NCI-H2107 treated with DMSO at 0.1 percent for 48 hours (cell line): ENCODE results near the gene COQ4.
"Not testable (repeated sequence)": the region's sequence is repeated elsewhere in the genome, so short reads cannot be mapped to it uniquely, and the experiment has no call there.

Experiments
- DNase-seq: peaks from one replicate; lab custom pipeline; 2025; ENCODE audit not compliant: unreplicated experiment; lab: John Stamatoyannopoulos, UW

COQ4 gene

GRCh38 chr9:128322404-128323211 lies at the start of gene COQ4, which contains the start of gene TRUB2:
Gene COQ4, plus strand, starts transcription at chr9:128322839. Its CDS starts 20 bp downstream, at chr9:128322859.
Gene TRUB2, minus strand, starts transcription at chr9:128322447. Its CDS starts 39 bp downstream, at chr9:128322408.
- peak; percentile 88 for DNase-seq

GRCh38 chr9:128274245-128274644 lies 48.4 kb upstream of the COQ4 start:
- no peak for DNase-seq

DNA sequence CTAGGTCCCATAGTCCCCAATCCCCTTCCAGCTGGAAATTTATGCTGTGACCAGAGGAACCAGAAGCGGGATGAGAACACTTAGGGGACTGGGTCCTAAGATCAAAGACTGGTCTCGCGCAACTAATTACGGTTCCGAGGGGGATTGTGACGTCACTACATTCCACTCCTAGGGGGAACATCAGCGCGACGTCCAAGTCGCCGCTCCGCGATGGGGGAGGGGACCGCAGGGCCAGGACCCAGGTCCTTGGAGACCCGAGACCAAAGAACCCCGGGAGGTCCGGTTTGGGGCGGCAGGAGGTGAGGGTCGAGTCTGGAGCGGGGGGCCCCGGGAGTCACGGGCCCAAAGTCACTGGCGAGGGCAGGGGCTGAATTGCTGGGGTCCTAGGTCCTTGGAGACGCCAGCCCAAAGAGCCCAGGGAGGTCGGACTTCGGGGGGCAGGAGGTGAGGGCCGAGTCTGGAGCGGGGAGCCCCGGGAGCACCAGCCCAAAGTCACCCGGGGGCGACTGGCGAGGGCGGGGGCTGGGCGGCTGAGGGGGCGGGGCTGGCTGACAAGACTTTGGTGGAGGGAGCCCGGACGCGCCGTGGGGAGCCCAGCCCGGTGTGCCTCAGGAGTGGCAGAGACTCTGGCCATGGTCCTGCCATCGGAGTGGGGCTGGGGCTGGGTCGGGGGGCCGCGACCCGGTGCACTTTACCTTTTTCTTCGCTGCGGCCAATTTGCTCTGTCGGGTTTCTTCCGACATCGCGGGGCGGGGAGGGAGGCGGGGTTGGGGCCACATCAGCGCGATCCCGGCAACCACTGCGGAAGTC lies 47.2 kb upstream of the COQ4 start, which contains the start of gene GOLGA2:
Gene GOLGA2 (minus strand): TSS at position 810 of the 810 bp plus-strand sequence. CDS start 31 bp downstream, at position 779.
- DNase-seq, result no peak

GRCh38 chr9:128276008-128276573 lies 46.5 kb upstream of the COQ4 start, which contains the start of gene SWI5:
Gene SWI5, plus strand, starts transcription at chr9:128276276.
- peak; percentile 97 for DNase-seq

DNA sequence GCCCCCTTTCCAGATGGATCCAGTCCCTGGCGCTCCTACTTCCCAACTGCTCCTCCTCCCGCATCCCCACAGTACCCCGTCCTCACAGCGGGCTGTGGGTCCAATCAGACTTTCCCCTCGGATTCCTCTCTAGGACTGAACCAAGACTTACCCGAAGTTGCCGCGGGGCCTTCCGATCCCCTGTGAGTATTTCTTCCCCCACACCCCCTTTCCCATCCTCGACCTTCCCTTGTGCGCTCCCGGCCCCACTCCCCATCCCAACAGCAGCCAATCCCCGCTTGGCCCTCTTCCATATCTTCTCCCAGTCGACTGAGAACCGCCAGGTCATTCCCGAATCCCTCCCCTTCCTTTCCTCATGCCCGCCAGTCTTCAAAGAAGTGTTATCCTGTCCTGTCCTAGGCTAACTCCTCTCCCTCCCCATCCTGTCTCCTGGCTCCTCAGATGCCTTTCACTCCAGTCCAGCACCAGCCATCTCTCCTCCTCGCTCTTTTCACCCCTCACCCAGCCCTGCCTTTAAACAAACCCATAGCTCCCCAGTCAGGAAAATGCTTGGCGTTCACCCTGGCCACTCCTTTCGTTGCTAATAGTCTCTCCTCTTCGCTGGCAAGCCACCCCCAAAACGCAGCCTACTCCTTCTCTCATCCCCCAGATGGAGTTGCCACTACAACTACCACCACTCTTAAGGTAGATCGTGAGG lies 45.9 kb upstream of the COQ4 start:
- DNase-seq, result peak; percentile 7

DNA sequence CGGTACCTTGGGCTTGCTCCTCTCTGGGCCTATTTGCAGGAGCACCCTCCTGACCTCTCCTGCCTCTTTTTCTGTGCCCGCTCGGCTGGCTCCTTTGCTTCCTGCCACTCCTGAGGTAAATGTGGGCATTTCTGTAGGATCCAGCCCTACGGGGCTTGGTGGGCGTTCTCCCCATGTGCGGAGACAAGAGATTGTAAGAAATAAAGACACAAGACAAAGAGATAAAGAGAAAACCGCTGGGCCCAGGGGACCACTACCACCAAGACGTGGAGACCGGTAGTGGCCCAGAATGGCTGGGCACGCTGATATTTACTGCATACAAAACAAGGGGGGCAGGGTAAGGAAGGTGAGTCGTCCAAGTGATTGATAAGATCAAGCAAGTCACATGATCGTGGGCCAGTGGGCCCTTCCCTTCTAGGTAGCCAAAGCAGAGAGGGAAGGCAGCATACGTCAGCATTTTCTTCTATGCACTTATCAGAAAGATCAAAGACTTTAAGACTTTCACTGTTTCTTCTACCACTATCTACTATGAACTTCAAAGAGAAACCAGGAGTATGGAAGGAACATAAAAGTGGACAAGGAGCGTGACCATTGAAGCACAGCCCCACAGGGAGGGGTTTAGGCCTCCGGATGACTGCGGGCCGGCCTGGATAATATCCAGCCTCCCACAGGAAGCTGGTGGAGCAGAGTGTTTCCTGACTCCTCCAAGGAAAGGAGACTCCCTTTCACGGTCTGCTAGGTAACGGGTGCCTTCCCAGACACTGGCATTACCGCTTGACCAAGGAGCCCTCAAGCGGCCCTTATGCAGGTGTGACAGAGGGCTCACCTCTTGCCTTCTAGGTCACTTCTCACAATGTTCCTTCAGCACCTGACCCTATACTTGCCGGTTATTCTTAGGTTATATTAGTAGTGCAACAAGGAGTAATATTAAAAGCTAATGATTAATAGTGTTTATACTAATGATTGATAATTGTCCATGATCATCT lies 43.3 kb upstream of the COQ4 start:
- DNase-seq, result not testable (repeated sequence)

DNA sequence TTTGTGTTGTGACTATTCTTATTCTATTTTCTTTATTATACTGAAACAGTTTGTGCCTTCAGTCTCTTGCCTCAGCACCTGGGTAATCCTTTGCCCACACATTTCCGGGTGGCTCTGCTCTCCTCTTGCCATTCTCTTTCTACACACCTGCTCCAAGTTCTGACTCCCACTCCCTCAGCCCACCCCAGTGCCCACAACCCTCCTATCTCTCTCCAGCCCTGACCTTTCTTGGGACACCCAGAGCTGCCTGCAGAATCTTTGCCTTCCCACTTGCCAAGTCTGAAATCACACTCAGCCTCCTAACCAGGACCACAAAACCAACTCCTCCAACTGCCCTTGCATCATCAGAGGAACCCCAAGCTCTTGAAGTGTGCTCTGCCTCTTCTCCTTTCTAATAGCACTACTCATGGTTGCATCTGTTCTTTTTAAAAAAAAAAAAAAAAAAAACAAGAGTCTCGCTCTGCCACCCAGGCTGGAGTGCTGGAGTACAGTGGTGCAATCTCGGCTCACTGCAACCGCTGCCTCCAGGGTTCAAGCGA lies 42.5 kb upstream of the COQ4 start:
- DNase-seq, result no peak

- no peak for DNase-seq
Measured at GRCh38 chr9:128282500-128282899, 40.1 kb upstream of the COQ4 start.

GRCh38 chr9:128285033-128285784 lies 37.4 kb upstream of the COQ4 start:
- peak; percentile 23 for DNase-seq

GRCh38 chr9:128286440-128286839 lies 36.2 kb upstream of the COQ4 start:
- DNase-seq, result no peak

DNA sequence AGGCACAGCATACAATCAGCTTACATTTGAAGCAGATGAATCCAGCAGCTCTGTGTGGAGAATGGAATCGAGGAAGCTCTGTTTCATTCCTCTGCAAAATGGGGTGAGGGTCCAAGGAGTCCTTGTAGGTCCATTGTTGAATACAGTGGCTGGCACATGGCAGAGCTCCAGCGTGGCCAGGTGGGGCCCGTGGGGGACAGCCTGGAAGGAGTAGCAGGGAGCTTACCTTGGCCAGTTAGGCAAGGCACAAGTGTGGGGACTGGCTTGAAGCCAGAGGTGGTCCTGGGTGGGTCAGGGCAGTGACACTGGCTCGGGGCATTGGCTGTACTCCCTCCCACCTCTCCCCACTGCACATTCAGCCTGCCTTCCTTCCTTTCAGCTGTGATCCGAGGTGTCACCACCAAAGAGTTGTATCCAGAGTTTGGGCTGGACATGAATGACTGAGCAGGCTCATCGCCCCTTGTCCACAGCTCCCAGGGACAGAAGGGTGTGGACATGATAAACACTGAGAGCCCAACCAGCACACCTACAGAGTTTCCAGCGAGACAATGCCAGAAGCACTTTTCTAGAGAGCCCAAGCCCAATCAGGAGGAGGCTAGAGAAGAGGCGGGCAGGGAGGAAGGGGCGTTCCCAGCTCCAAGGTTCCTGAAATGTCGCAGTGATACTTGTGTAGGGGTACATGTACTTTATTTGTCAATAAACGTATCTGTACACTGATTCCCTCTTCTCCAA lies 34.2 kb upstream of the COQ4 start:
- DNase-seq, result no peak

DNA sequence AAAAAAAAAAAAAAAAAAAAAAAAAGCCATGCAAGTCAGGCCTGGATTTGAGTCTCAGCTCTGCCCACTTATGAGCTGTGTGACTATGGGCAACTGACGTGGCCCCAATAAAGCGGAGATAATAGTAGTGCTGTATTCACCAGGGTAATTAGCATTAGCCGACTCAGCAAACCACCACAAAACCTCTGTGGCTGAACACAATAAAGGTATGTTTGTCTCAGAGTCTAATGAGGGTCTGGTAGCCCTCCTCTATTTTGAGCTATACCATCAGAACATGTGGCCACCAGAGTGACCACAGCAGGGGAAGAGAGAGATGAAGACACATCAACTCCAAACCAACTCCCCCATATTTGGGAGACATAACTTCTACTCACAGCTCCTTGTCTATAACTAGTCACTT lies 30.6 kb upstream of the COQ4 start:
- no peak for DNase-seq

DNA sequence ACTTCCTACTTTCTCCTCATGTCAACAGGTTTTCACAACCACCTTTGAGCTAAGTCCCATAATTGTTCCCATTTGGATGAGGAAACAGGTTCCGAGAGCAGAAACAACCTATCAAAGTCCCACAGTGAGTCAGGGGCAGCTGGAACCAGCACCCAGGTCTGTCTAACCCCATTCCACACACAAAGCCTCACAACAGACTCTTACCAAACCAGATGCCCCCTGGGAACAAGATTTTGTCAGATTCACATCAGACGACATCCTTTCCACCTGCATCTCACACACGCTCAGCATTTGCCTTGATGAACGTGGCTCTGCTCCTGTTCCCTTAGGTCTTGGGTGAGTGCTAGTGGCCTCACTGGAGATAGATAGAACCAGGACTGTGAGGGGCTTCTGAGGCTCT lies 29.5 kb upstream of the COQ4 start:
- DNase-seq, result no peak

DNA sequence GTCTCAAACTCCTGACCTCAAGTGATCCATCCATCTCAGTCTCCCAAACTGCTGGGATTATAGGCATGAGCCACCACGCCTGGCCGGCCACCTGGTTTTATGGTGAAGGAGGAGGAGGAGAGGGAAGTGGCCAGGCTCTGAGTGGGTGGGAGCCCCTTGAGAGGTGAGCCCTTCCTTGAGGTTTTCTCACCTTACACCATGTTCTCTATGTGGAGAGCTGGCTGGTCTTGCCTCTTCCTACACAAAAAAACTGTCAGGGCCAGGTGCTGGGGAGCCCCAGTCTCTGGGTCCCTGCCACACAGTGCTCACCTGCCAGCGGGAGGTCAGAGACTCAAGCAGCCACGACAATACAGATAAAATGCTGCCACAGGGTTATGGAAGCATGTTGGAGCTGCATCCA lies 28.5 kb upstream of the COQ4 start:
- no peak for DNase-seq

GRCh38 chr9:128296340-128297220 lies 26.1 kb upstream of the COQ4 start:
- DNase-seq, result no peak

GRCh38 chr9:128297221-128297773 lies 25.3 kb upstream of the COQ4 start:
- DNase-seq, result no peak
